H9 (cell line): Measurements from ENCODE around the gene COMP. TPM values are rescaled to one million over a fixed set of nuclear protein-coding genes. Genes with fewer than 3 reads are reported as not detected.

Experiments
- DNase-seq: peaks from one replicate; pipeline ENCODE4 v3.0.0-alpha.2; 2017
- H2AFZ ChIP-seq: one replicate; pipeline ENCODE4 v1.6.1; 2013; ENCODE audit warnings: mild to moderate bottlenecking, low read length, control low read depth, moderate library complexity
- H2AK5ac ChIP-seq: 2 replicates; pipeline ENCODE4 v1.6.1; 2013; ENCODE audit warnings: low read length, control low read depth, mixed read lengths; ENCODE audit not compliant: insufficient read length
- H2BK120ac ChIP-seq: one replicate; pipeline ENCODE4 v1.6.1; 2013; ENCODE audit warnings: low read depth, mild to moderate bottlenecking, low read length, control low read depth, inconsistent platforms; ENCODE audit not compliant: poor library complexity, severe bottlenecking
- H2BK12ac ChIP-seq: 2 replicates; pipeline ENCODE4 v1.6.1; 2013; ENCODE audit warnings: low read length, control low read depth, mixed read lengths, low read depth; ENCODE audit not compliant: insufficient read length
- H2BK15ac ChIP-seq: 2 replicates; pipeline ENCODE4 v1.6.1; 2013; ENCODE audit warnings: low read depth, low read length, control low read depth
- H2BK20ac ChIP-seq: one replicate; pipeline ENCODE4 v1.6.1; 2013; ENCODE audit warnings: low read depth, mild to moderate bottlenecking, low read length, control low read depth, inconsistent platforms; ENCODE audit not compliant: poor library complexity, severe bottlenecking
- H2BK5ac ChIP-seq: 2 replicates; pipeline ENCODE4 v1.6.1; 2013; ENCODE audit warnings: low read length, control low read depth, mixed read lengths; ENCODE audit not compliant: insufficient read length
- H3K14ac ChIP-seq: 2 replicates; pipeline ENCODE4 v1.6.1; 2013; ENCODE audit warnings: low read length, control low read depth; ENCODE audit not compliant: insufficient read depth
- H3K18ac ChIP-seq: 2 replicates; pipeline ENCODE4 v1.6.1; 2013; ENCODE audit warnings: low read depth, mild to moderate bottlenecking, mixed read lengths, low read length, control low read depth; ENCODE audit not compliant: insufficient read length
- H3K23ac ChIP-seq: 2 replicates; pipeline ENCODE4 v1.6.1; 2013; ENCODE audit warnings: low read length, control low read depth, mixed read lengths, low read depth; ENCODE audit not compliant: insufficient read length
- H3K23me2 ChIP-seq: 2 replicates; pipeline ENCODE4 v1.6.1; 2013; ENCODE audit warnings: low read depth, mild to moderate bottlenecking, mixed read lengths, low read length, control low read depth; ENCODE audit not compliant: insufficient read length, poor library complexity, severe bottlenecking
- H3K27ac ChIP-seq: 2 replicates; pipeline ENCODE4 v1.5.1; 2013; ENCODE audit warnings: low read length, control low read depth, mixed read lengths, low read depth; ENCODE audit not compliant: insufficient read length
- H3K27me3 ChIP-seq: 2 replicates; pipeline ENCODE4 v1.6.1; 2013; ENCODE audit warnings: low read length, control low read depth, inconsistent platforms; ENCODE audit not compliant: insufficient read depth
- H3K4ac ChIP-seq: 2 replicates; pipeline ENCODE4 v1.6.1; 2013; ENCODE audit warnings: low read depth, mild to moderate bottlenecking, control low read depth, inconsistent platforms, low read length, moderate library complexity
- H3K4me1 ChIP-seq: 2 replicates; pipeline ENCODE4 v1.6.1; 2013; ENCODE audit warnings: low read length, control low read depth, inconsistent platforms; ENCODE audit not compliant: insufficient read depth
- H3K4me2 ChIP-seq: 2 replicates; pipeline ENCODE4 v1.6.1; 2013; ENCODE audit warnings: low read length, control low read depth, mixed read lengths; ENCODE audit not compliant: insufficient read length, insufficient read depth
- H3K56ac ChIP-seq: 2 replicates; pipeline ENCODE4 v1.6.1; 2013; ENCODE audit warnings: low read depth, mild to moderate bottlenecking, mixed read lengths, low read length, control low read depth; ENCODE audit not compliant: insufficient read length
- H3K79me1 ChIP-seq: 2 replicates; pipeline ENCODE4 v1.6.1; 2013; ENCODE audit warnings: low read depth, mild to moderate bottlenecking, moderate library complexity, low read length, control low read depth, inconsistent platforms; ENCODE audit not compliant: insufficient read depth, poor library complexity, severe bottlenecking
- H3K79me2 ChIP-seq: 2 replicates; pipeline ENCODE4 v1.6.1; 2013; ENCODE audit warnings: low read length, control low read depth, inconsistent platforms; ENCODE audit not compliant: insufficient read depth
- H3K9ac ChIP-seq: 2 replicates; pipeline ENCODE4 v1.6.1; 2013; ENCODE audit warnings: low read length, control low read depth, mixed read lengths; ENCODE audit not compliant: insufficient read length; ENCODE audit errors: extremely low read depth
- H3K9me3 ChIP-seq: one replicate; pipeline ENCODE4 v1.6.1; 2013; ENCODE audit warnings: low read depth, low read length, inconsistent platforms; ENCODE audit not compliant: control insufficient read depth
- H3T11ph ChIP-seq: one replicate; pipeline ENCODE4 v1.6.1; 2013; ENCODE audit warnings: mild to moderate bottlenecking, low read length, control low read depth, inconsistent platforms
- H4K20me1 ChIP-seq: one replicate; pipeline ENCODE4 v1.6.1; 2013; ENCODE audit not compliant: control insufficient read depth, insufficient read length, insufficient read depth
- H4K5ac ChIP-seq: 2 replicates; pipeline ENCODE4 v1.6.1; 2013; ENCODE audit warnings: low read depth, mild to moderate bottlenecking, mixed read lengths, low read length, control low read depth; ENCODE audit not compliant: insufficient read length
- H4K8ac ChIP-seq: replicated peaks from 2 replicates; pipeline ENCODE4 v1.6.1; 2013; ENCODE audit warnings: low read length, control low read depth, mixed read lengths, low read depth; ENCODE audit not compliant: insufficient read length
- H4K91ac ChIP-seq: 2 replicates; pipeline ENCODE4 v1.6.1; 2013; ENCODE audit warnings: low read depth, mild to moderate bottlenecking, moderate library complexity, mixed read lengths, low read length, control low read depth; ENCODE audit not compliant: insufficient read length
- H3K27ac Mint-ChIP-seq, 3 experiments: 2 replicates in 2 of 3; 3 replicates in 1 of 3; pipeline ENCODE4 v1.8.0; 2020 to 2021; ENCODE audit warnings: mixed read lengths in 3 of 3, mild to moderate bottlenecking in 1 of 3, moderate library complexity in 1 of 3
- H3K27me3 Mint-ChIP-seq: 2 replicates; pipeline ENCODE4 v1.8.0; 2021; ENCODE audit warnings: low read depth, mild to moderate bottlenecking, moderate library complexity, mixed read lengths
- H3K36me3 Mint-ChIP-seq, 3 experiments: 2 replicates in 2 of 3; 3 replicates in 1 of 3; pipeline ENCODE4 v1.8.0; 2020 to 2021; ENCODE audit warnings: low read depth in 3 of 3, mixed read lengths in 3 of 3; ENCODE audit not compliant: insufficient read depth in 1 of 3
- H3K4me1 Mint-ChIP-seq, 2 experiments: 2 replicates each; pipeline ENCODE4 v1.8.0; 2020; ENCODE audit warnings: mixed read lengths in 2 of 2
- H3K4me3 Mint-ChIP-seq, 2 experiments: 2 replicates in 1 of 2; 3 replicates in 1 of 2; pipeline ENCODE4 v1.8.0; 2020 to 2021; ENCODE audit warnings: mild to moderate bottlenecking in 2 of 2, mixed read lengths in 2 of 2, moderate library complexity in 1 of 2
- H3K9me3 Mint-ChIP-seq, 2 experiments: 2 replicates in 1 of 2; 3 replicates in 1 of 2; pipeline ENCODE4 v1.8.0; 2020; ENCODE audit warnings: mild to moderate bottlenecking in 2 of 2, mixed read lengths in 2 of 2, moderate library complexity in 1 of 2
- CTCF ChIP-seq: fragments of 200-600 bp; sonication (generic); conservative IDR thresholded peaks from 3 replicates; pipeline ENCODE4 v1.8.0; 2021; ENCODE audit warnings: antibody characterized with exemption, mild to moderate bottlenecking
- WGBS: extraction: QIAGEN DNeasy Blood & Tissue Kit; methylation state at CpG from one replicate; pipeline ENCODE4 v1.1.7; 2013; ENCODE audit warnings: missing lambda C conversion rate, low lambda C conversion rate, mixed read lengths; ENCODE audit not compliant: insufficient read length; ENCODE audit errors: extremely low coverage; 5-methylcytosine and 5-hydroxymethylcytosine counted together
- total RNA-seq: library from RNA; stranded (reverse); gene quantifications from 2 replicates; pipeline ENCODE4 v1.2.1, GENCODE V29; 2021

COMP gene
- total RNA-seq, 1 experiment from 2014 or later = 0.15 TPM

DNA sequence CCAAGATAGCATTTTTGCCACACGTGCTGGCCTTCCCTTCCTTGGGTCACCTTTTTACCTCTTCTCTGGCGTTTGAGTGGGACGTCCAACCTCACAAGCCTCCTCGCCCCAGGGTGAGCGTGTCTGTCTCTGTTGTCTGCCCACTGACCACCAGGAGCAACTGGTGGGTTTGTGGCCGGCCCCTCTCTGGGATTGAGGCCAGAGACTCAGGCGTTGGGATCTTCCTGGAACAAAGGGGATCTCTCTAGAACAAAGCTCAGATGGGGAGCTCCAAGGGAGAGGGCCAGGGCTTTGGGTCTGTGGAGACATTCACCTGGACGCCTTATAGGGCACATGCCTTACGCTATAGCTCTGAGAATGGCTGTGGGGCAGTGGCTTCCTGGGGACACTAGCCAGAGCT lies 17.4 kb downstream of the COMP start:
- no peak for TF ChIP-seq CTCF
- no peak for DNase-seq
- no peak overlapping the region for H3K4me2 ChIP-seq
- no peaks in the 10 kb centered on the region for H3K79me2 ChIP-seq
- no peak overlapping the region for H2BK120ac ChIP-seq
- H3K9ac ChIP-seq = no peak overlapping the region
- no peak overlapping the region for H3T11ph ChIP-seq
- no peak overlapping the region for H2BK12ac ChIP-seq
- no peak overlapping the region for H2BK5ac ChIP-seq
- H4K20me1 ChIP-seq = no peaks in the 10 kb centered on the region
- no peak overlapping the region for H4K91ac ChIP-seq
- H3K27me3 ChIP-seq = peaks cover 56% of the 10 kb centered on the region
- H3K18ac ChIP-seq = no peak overlapping the region
- Mint-ChIP-seq H3K9me3 (no peaks in the 10 kb centered on the region), H3K27ac (no peak overlapping the region), H3K4me3 (no peak overlapping the region), H3K27me3 (peaks cover 96% of the 10 kb centered on the region), H3K36me3 (no peaks in the 10 kb centered on the region), H3K4me1 (peaks cover 4 to 9% of the 10 kb centered on the region in 2 experiments; a peak in 3 of 4 replicates)
- H2BK20ac ChIP-seq = no peak overlapping the region
- no CpG with 5 or more reads among the region's 9 CpGs for WGBS
- H3K56ac ChIP-seq = no peak overlapping the region
- H3K4ac ChIP-seq = no peak overlapping the region
- H3K14ac ChIP-seq = no peak overlapping the region
- no peak overlapping the region for H4K8ac ChIP-seq
- H2BK15ac ChIP-seq = no peak overlapping the region
- no peak overlapping the region for H2AFZ ChIP-seq
- no peaks in the 10 kb centered on the region for H3K4me1 ChIP-seq
- H3K9me3 ChIP-seq = no peaks in the 10 kb centered on the region
- H4K5ac ChIP-seq = no peak overlapping the region
- H3K23me2 ChIP-seq = no peaks in the 10 kb centered on the region
- no peak overlapping the region for H3K27ac ChIP-seq
- no peak overlapping the region for H2AK5ac ChIP-seq
- no peak overlapping the region for H3K23ac ChIP-seq
- no peaks in the 10 kb centered on the region for H3K79me1 ChIP-seq
